Body of pancreas (tissue), 4 donors: ENCODE results near the gene FHOD1.

ENCODE experiments used
- CTCF ChIP-seq, 7 experiments: fragments of 450-650 bp in 4 of 7; fragments of 200-600 bp in 3 of 7; sonication (generic) in 3 of 7; IDR thresholded peaks; one replicate each; pipeline ENCODE4 v1.5.1; 2016 to 2019; ENCODE audit warnings: antibody characterized with exemption in 7 of 7
- POLR2A ChIP-seq, 3 donors: fragments of 450-650 bp; IDR thresholded peaks; one replicate each; pipeline ENCODE4 v1.6.1; 2016; ENCODE audit warnings: antibody characterized with exemption in 3 of 3, mild to moderate bottlenecking in 2 of 3

GRCh38 chr16:67226295-67226803 is 20.9 kb downstream of the FHOD1 start:
- TF ChIP-seq POLR2A (IDR thresholded peaks at IDR 0.05) (no peak), CTCF (IDR thresholded peaks at IDR 0.05) (no peak)
